PFSK-1 (cell line): ENCODE results near the gene NUP133.

ENCODE experiments used
- FOXP2 ChIP-seq: optimal IDR thresholded peaks from 2 replicates; pipeline ENCODE3; 2011; ENCODE audit warnings: borderline replicate concordance, control low read depth, inconsistent platforms; ENCODE audit not compliant: insufficient read depth; ENCODE audit errors: extremely low read length, extremely low read depth
- POLR2AphosphoS5 ChIP-seq: IDR thresholded peaks from 2 replicates; pipeline ENCODE4 v1.6.1; 2012; ENCODE audit warnings: low read depth, mild to moderate bottlenecking, control low read depth, low read length, moderate library complexity
- SIN3A ChIP-seq: IDR thresholded peaks from 2 replicates; pipeline ENCODE4 v1.6.1; 2012; ENCODE audit warnings: mild to moderate bottlenecking, low read length, moderate library complexity, borderline replicate concordance; ENCODE audit not compliant: insufficient read depth
- TAF1 ChIP-seq: IDR thresholded peaks from 2 replicates; pipeline ENCODE4 v1.6.1; 2012; ENCODE audit warnings: low read length, control low read depth, borderline replicate concordance; ENCODE audit not compliant: insufficient read depth
- TF ChIP-seq, protein P1 (sequence below), 2 experiments: IDR thresholded peaks; 2 replicates each; pipeline versions ENCODE4 v1.6.1 to v1.8.0; 2011 to 2012; ENCODE audit warnings: low read depth in 2 of 2, low read length in 2 of 2, control low read depth in 1 of 2, inconsistent platforms in 1 of 2, mild to moderate bottlenecking in 1 of 2, moderate library complexity in 1 of 2; ENCODE audit not compliant: insufficient read depth in 1 of 2

NUP133 gene

DNA sequence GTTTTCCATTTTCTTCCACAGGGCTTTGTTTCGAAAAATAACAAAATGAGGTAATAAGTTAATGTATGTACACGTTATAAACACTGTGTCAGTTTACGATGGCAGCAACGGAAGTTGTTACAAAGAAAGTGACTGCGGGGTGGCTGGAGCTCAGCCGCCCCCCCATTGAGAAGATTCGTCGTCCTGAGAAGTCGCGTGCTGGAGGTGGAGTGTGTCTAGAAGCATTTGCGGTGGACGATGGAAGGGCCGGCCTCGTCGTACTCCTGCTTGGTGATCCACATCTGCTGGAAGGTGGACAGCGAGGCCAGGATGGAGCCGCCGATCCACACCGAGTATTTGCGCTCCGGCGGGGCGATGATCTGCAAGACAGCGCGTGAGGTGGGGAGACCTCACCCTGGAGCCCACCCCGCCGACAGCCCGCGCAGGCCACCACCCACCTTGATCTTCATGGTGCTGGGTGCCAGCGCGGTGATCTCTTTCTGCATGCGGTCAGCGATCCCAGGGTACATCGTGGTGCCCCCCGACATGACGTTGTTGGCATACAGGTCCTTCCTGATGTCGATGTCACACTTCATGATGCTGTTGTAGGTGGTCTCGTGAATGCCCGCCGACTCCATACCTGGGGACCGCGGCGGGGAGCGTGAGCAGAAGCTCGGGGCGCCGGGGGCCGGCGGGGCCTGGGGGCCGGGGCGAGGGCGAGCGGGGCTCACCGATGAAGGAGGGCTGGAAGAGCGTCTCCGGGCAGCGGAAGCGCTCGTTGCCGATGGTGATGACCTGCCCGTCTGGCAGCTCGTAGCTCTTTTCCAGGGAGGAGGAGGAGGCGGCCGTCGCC lies 76.6 kb downstream of the NUP133 start:
- TF ChIP-seq SIN3A (no peak), POLR2AphosphoS5 (no peak), TAF1 (no peak), FOXP2 (no peak)
- TF ChIP-seq, protein P1, sequence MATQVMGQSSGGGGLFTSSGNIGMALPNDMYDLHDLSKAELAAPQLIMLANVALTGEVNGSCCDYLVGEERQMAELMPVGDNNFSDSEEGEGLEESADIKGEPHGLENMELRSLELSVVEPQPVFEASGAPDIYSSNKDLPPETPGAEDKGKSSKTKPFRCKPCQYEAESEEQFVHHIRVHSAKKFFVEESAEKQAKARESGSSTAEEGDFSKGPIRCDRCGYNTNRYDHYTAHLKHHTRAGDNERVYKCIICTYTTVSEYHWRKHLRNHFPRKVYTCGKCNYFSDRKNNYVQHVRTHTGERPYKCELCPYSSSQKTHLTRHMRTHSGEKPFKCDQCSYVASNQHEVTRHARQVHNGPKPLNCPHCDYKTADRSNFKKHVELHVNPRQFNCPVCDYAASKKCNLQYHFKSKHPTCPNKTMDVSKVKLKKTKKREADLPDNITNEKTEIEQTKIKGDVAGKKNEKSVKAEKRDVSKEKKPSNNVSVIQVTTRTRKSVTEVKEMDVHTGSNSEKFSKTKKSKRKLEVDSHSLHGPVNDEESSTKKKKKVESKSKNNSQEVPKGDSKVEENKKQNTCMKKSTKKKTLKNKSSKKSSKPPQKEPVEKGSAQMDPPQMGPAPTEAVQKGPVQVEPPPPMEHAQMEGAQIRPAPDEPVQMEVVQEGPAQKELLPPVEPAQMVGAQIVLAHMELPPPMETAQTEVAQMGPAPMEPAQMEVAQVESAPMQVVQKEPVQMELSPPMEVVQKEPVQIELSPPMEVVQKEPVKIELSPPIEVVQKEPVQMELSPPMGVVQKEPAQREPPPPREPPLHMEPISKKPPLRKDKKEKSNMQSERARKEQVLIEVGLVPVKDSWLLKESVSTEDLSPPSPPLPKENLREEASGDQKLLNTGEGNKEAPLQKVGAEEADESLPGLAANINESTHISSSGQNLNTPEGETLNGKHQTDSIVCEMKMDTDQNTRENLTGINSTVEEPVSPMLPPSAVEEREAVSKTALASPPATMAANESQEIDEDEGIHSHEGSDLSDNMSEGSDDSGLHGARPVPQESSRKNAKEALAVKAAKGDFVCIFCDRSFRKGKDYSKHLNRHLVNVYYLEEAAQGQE (IDR thresholded peaks at IDR 0.05; ENCODE audit: insufficient read depth in 1 of 2, low read depth in 2 of 2, low read length in 2 of 2) = no peak

DNA sequence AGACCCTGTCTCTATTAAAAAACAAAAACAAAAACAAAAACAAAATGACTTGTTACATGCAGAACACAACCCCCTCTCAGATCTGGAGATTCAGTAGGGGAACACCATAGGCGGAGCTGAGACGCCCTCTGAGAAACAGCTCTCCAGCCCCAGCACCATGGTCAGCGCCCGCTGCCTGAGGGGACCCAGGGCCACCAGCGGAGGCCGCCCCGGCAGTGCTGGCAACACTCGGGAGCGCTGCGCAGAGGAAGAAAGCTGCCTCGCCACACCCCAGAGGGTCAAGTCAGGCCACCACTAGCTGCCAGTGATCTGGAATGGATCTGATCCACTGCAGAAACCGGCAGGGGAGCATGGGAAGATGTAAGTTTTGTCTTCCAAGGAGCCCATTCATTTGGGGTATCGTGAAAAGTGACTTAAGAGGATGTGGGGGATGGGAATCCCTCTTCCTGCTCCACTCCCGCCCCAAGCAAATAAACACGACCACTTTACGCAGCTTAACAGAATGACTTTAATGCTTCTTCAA lies 77.3 kb downstream of the NUP133 start:
- TF ChIP-seq SIN3A (no peak), FOXP2 (no peak)
- TF ChIP-seq, protein P1 (IDR thresholded peaks at IDR 0.05; ENCODE audit: insufficient read depth in 1 of 2, low read depth in 2 of 2, low read length in 2 of 2) = peak; percentile 87 to 94

DNA sequence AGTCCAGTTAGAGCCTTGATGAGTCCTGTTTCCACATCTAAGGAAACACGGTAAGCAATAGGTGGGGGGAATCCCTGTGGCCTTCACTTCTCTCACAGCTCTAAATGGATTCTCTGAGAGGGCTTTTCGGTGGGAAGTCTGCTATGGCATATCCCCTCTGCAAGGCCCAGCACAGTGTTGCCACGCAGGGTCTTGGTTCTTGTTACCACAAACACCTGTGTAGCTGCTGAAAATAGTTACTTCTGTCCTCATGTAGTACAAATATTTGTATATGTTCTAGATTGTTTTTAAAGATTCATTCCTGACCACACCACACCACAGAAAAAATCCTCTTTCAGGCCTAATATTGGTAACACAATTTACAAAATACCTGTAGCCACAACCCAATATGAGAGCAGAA lies 79.9 kb downstream of the NUP133 start:
- no peak for TF ChIP-seq TAF1
- TF ChIP-seq SIN3A = no peak
- TF ChIP-seq, protein P1 (IDR thresholded peaks at IDR 0.05; ENCODE audit: insufficient read depth in 1 of 2, low read depth in 2 of 2, low read length in 2 of 2) = no peak
- TF ChIP-seq POLR2AphosphoS5 = no peak
- no peak for TF ChIP-seq FOXP2

DNA sequence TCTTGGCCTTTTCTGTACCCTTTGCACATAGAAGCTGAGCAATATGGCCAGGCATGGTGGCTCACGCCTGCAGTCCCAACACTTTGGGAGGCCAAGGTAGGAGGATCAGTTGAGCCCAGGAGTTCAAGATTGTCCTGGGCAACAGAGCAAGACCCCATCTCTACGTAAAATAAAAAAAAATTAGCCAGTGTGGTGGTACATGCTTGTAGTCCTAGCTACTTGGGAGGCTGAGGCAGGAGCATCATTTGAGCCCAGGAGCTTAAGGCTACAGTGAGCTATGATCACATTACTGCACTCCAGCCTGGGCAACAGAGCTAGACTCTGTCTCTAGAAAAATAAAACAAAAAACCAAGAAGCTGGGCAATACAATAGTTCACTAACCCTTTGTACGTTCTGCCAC lies 80.6 kb downstream of the NUP133 start:
- TF ChIP-seq, protein P1 (IDR thresholded peaks at IDR 0.05; ENCODE audit: insufficient read depth in 1 of 2, low read depth in 2 of 2, low read length in 2 of 2) = no peak
- TF ChIP-seq FOXP2 (no peak), POLR2AphosphoS5 (no peak)
